ENCODE data around the gene TRAF2. TPM values are rescaled to one million over a fixed set of nuclear protein-coding genes. Genes with fewer than 3 reads are reported as not detected.

Gene TRAF2
- total RNA-seq, 1 donor from 2014 or later, result 14.4 TPM

GRCh38 chr9:136968333-136969127, 82.2 kb downstream of the TRAF2 start:
- Histone ChIP-seq H3K9ac (ENCODE audit: low read length) (no peak overlapping the region), H3K27ac (ENCODE audit: low read depth, low read length) (no peak overlapping the region), H2AFZ (ENCODE audit: low read depth, low read length) (no peak overlapping the region), H3K9me3 (ENCODE audit: insufficient read depth, low read depth, low read length) (no peaks in the 10 kb centered on the region), H3K36me3 (ENCODE audit: insufficient read depth, low read length) (no peaks in the 10 kb centered on the region), H3K4me3 (ENCODE audit: insufficient read depth, low read depth, low read length) (no peak overlapping the region), H4K20me1 (ENCODE audit: insufficient read depth, low read length) (no peaks in the 10 kb centered on the region), H3K4me2 (ENCODE audit: low read length) (no peak overlapping the region), H3K79me2 (ENCODE audit: insufficient read depth, low read length) (no peaks in the 10 kb centered on the region), H3K27me3 (ENCODE audit: insufficient read depth, low read length) (no peaks in the 10 kb centered on the region), H3K4me1 (ENCODE audit: insufficient read depth, low read length) (peaks cover 4% of the 10 kb centered on the region)
- no peak for DNase-seq (ENCODE audit: low read depth)
- FAIRE-seq, result no peak
- Mint-ChIP-seq H3K27me3 (ENCODE audit: low read depth, unreplicated experiment) (peaks cover 9% of the 10 kb centered on the region), H3K9me3 (ENCODE audit: unreplicated experiment) (no peaks in the 10 kb centered on the region), H3K4me3 (ENCODE audit: unreplicated experiment) (no peak overlapping the region), H3K27ac (ENCODE audit: unreplicated experiment) (no peak overlapping the region), H3K36me3 (ENCODE audit: low read depth, unreplicated experiment) (no peaks in the 10 kb centered on the region), H3K4me1 (ENCODE audit: low read depth, unreplicated experiment) (no peaks in the 10 kb centered on the region)
- TF ChIP-seq EZH2 (IDR thresholded peaks at IDR 0.05; ENCODE audit: insufficient read depth, low read length), result no peak
- TF ChIP-seq, protein P1, sequence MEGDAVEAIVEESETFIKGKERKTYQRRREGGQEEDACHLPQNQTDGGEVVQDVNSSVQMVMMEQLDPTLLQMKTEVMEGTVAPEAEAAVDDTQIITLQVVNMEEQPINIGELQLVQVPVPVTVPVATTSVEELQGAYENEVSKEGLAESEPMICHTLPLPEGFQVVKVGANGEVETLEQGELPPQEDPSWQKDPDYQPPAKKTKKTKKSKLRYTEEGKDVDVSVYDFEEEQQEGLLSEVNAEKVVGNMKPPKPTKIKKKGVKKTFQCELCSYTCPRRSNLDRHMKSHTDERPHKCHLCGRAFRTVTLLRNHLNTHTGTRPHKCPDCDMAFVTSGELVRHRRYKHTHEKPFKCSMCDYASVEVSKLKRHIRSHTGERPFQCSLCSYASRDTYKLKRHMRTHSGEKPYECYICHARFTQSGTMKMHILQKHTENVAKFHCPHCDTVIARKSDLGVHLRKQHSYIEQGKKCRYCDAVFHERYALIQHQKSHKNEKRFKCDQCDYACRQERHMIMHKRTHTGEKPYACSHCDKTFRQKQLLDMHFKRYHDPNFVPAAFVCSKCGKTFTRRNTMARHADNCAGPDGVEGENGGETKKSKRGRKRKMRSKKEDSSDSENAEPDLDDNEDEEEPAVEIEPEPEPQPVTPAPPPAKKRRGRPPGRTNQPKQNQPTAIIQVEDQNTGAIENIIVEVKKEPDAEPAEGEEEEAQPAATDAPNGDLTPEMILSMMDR (IDR thresholded peaks at IDR 0.05; ENCODE audit: insufficient read depth, low read depth, low read length), result no peak

GRCh38 chr9:136969150-136969549, 82.8 kb downstream of the TRAF2 start:
- FAIRE-seq (no peak), DNase-seq (ENCODE audit: low read depth) (no peak)
- no peak overlapping the region for H3K9ac ChIP-seq (ENCODE audit: low read length)
- no peak overlapping the region for H3K27ac ChIP-seq (ENCODE audit: low read depth, low read length)
- Mint-ChIP-seq H3K27ac (ENCODE audit: unreplicated experiment) (no peak overlapping the region), H3K27me3 (ENCODE audit: low read depth, unreplicated experiment) (peaks cover 9% of the 10 kb centered on the region), H3K4me1 (ENCODE audit: low read depth, unreplicated experiment) (no peaks in the 10 kb centered on the region), H3K4me3 (ENCODE audit: unreplicated experiment) (no peak overlapping the region), H3K9me3 (ENCODE audit: unreplicated experiment) (no peaks in the 10 kb centered on the region), H3K36me3 (ENCODE audit: low read depth, unreplicated experiment) (no peaks in the 10 kb centered on the region)
- H3K79me2 ChIP-seq (ENCODE audit: insufficient read depth, low read length), result no peaks in the 10 kb centered on the region
- H3K4me2 ChIP-seq (ENCODE audit: low read length), result no peak overlapping the region
- TF ChIP-seq, protein P1 (IDR thresholded peaks at IDR 0.05; ENCODE audit: insufficient read depth, low read depth, low read length), result no peak
- no peak for TF ChIP-seq EZH2 (IDR thresholded peaks at IDR 0.05; ENCODE audit: insufficient read depth, low read length)
- H3K27me3 ChIP-seq (ENCODE audit: insufficient read depth, low read length), result no peaks in the 10 kb centered on the region
- no peaks in the 10 kb centered on the region for H3K9me3 ChIP-seq (ENCODE audit: insufficient read depth, low read depth, low read length)
- no peaks in the 10 kb centered on the region for H4K20me1 ChIP-seq (ENCODE audit: insufficient read depth, low read length)
- no peak overlapping the region for H2AFZ ChIP-seq (ENCODE audit: low read depth, low read length)
- no peaks in the 10 kb centered on the region for H3K36me3 ChIP-seq (ENCODE audit: insufficient read depth, low read length)
- H3K4me1 ChIP-seq (ENCODE audit: insufficient read depth, low read length), result peaks cover 4% of the 10 kb centered on the region
- no peak overlapping the region for H3K4me3 ChIP-seq (ENCODE audit: insufficient read depth, low read depth, low read length)

GRCh38 chr9:136969774-136970173, 83.5 kb downstream of the TRAF2 start:
- Histone ChIP-seq H3K4me3 (ENCODE audit: insufficient read depth, low read depth, low read length) (no peak overlapping the region), H3K4me1 (ENCODE audit: insufficient read depth, low read length) (peaks cover 4% of the 10 kb centered on the region), H3K79me2 (ENCODE audit: insufficient read depth, low read length) (no peaks in the 10 kb centered on the region), H3K36me3 (ENCODE audit: insufficient read depth, low read length) (no peaks in the 10 kb centered on the region), H3K9ac (ENCODE audit: low read length) (no peak overlapping the region), H4K20me1 (ENCODE audit: insufficient read depth, low read length) (no peaks in the 10 kb centered on the region), H2AFZ (ENCODE audit: low read depth, low read length) (no peak overlapping the region), H3K27me3 (ENCODE audit: insufficient read depth, low read length) (no peaks in the 10 kb centered on the region), H3K9me3 (ENCODE audit: insufficient read depth, low read depth, low read length) (no peaks in the 10 kb centered on the region), H3K27ac (ENCODE audit: low read depth, low read length) (no peak overlapping the region), H3K4me2 (ENCODE audit: low read length) (no peak overlapping the region)
- Mint-ChIP-seq H3K4me3 (ENCODE audit: unreplicated experiment) (no peak overlapping the region), H3K27ac (ENCODE audit: unreplicated experiment) (no peak overlapping the region), H3K27me3 (ENCODE audit: low read depth, unreplicated experiment) (peaks cover 7% of the 10 kb centered on the region), H3K36me3 (ENCODE audit: low read depth, unreplicated experiment) (no peaks in the 10 kb centered on the region), H3K9me3 (ENCODE audit: unreplicated experiment) (no peaks in the 10 kb centered on the region), H3K4me1 (ENCODE audit: low read depth, unreplicated experiment) (no peaks in the 10 kb centered on the region)
- DNase-seq (ENCODE audit: low read depth) (no peak), FAIRE-seq (no peak)
- TF ChIP-seq, protein P1 (IDR thresholded peaks at IDR 0.05; ENCODE audit: insufficient read depth, low read depth, low read length), result no peak

Data from astrocyte (in vitro differentiated cells and primary cell).